ENCODE data around the gene RFC3.

The RFC3 gene

DNA sequence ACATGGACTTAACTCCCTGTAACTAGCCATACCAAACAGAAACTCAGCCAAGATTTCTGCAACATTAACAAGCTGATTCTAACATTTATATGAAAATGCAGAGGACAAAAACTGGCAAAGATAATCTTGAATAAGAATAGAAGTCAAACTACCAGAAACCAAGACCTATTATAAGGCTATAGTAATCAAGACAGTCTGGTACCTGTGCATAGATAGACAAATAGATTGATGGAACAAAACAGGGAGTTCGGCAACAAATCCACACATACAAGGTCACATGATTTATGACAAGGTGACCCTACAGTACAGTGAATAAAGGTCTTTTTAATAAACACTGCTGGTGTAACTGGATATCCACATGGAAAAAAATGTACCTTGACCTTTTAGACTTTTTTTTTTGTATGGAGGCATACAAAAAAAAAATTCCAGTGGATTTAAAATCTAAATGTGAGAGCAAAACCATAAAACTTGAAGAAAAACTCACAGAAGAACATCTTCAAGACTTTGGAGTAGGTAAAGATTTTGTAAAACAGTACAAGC lies 2.9 kb upstream of the RFC3 start:
- TF ChIP-seq, protein P1, sequence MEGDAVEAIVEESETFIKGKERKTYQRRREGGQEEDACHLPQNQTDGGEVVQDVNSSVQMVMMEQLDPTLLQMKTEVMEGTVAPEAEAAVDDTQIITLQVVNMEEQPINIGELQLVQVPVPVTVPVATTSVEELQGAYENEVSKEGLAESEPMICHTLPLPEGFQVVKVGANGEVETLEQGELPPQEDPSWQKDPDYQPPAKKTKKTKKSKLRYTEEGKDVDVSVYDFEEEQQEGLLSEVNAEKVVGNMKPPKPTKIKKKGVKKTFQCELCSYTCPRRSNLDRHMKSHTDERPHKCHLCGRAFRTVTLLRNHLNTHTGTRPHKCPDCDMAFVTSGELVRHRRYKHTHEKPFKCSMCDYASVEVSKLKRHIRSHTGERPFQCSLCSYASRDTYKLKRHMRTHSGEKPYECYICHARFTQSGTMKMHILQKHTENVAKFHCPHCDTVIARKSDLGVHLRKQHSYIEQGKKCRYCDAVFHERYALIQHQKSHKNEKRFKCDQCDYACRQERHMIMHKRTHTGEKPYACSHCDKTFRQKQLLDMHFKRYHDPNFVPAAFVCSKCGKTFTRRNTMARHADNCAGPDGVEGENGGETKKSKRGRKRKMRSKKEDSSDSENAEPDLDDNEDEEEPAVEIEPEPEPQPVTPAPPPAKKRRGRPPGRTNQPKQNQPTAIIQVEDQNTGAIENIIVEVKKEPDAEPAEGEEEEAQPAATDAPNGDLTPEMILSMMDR (conservative IDR thresholded peaks at IDR 0.05; ENCODE audit: low read depth, low read length): no peak
- H3K4me3 ChIP-seq (ENCODE audit: low read length): no peak overlapping the region
- DNase-seq (ENCODE audit: low read depth): no peak

DNA sequence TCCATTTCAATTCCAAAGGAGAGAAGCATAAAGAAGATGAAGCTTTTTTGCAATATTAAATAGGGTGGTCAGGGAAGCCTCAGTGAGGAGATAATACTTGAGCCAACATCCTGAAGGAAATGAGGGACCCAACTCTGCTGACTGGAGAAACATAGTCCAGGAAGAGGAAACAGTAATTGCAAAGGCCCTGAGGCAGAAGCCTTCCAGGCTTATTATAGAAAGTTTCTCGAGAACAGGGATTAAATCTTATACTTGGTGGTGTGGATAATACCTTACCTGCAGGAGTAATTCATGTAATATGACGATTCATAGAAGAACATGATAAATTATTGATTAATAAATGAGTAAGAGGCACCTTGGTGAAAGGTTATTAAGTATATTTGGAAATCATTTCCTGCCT lies 1.0 kb upstream of the RFC3 start:
- no peak for DNase-seq (ENCODE audit: low read depth)
- H3K4me3 ChIP-seq (ENCODE audit: low read length): no peak overlapping the region
- TF ChIP-seq, protein P1 (conservative IDR thresholded peaks at IDR 0.05; ENCODE audit: low read depth, low read length): no peak

DNA sequence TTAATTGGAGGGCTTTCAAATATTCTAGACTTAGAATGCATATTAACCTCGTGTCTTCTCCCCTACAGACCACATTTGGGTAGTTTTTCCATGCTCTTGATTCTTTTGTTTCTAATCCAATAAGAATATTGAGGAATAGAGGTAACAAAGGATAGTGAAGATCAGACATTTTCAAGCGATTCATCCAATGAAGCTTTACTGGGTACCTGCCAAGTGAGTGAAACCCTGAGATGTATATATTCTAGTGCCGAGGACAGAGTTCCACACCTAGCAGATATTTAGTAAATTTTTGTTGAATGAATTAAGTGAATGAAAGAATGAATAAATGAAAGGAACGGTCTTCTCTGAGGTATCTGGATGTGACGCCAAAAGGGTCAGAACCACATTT lies 442 bp upstream of the RFC3 start:
- TF ChIP-seq, protein P1 (conservative IDR thresholded peaks at IDR 0.05; ENCODE audit: low read depth, low read length): no peak
- H3K4me3 ChIP-seq (ENCODE audit: low read length): peak overlapping the region; percentile 87
- no peak for DNase-seq (ENCODE audit: low read depth)

DNA sequence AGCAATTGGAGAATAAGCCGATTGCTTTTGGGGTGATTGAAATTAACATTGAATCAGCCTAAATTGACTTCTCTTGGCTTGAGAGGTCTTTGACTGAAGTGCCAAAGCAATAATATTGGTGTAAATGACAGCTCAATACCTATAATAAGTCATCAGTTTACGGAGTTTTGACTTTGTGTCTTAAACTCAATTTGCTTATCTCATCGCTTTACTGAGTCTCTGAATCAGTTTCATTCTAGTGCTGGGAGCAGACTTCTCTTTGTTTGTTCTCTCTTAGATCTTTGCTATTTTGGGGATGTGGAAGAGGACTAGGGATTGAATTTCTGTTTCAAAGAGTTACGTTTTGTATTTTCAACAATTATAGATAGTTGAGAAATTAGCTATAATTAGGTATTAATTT lies 7.1 kb downstream of the RFC3 start:
- TF ChIP-seq, protein P1 (conservative IDR thresholded peaks at IDR 0.05; ENCODE audit: low read depth, low read length): no peak

DNA sequence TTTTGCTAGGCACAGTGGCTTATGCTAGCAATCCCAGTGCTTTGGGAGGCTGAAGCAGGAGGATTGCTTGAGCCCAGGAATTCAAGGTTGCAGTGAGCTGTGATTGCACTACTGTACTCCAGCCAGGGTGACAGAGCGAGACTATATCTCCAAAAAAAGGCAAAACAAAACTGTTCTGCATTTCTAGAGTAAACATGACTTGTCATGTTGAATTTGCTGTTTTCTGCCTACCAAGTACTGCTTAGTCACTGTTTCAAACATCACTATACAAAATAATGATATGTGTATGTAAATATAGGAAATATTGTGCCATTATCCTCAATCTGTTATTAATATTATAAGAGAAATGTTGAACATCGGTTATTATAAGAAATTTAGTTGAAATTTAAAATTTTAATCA lies 9.2 kb downstream of the RFC3 start:
- TF ChIP-seq, protein P1 (conservative IDR thresholded peaks at IDR 0.05; ENCODE audit: low read depth, low read length): no peak
- no peak for DNase-seq (ENCODE audit: low read depth)
- H3K4me3 ChIP-seq (ENCODE audit: low read length): no peak overlapping the region

More for the DNA sequence above, 7.1 kb downstream of the RFC3 start:
- DNase-seq (ENCODE audit: low read depth): no peak
- H3K4me3 ChIP-seq (ENCODE audit: low read length): no peak overlapping the region

DNA sequence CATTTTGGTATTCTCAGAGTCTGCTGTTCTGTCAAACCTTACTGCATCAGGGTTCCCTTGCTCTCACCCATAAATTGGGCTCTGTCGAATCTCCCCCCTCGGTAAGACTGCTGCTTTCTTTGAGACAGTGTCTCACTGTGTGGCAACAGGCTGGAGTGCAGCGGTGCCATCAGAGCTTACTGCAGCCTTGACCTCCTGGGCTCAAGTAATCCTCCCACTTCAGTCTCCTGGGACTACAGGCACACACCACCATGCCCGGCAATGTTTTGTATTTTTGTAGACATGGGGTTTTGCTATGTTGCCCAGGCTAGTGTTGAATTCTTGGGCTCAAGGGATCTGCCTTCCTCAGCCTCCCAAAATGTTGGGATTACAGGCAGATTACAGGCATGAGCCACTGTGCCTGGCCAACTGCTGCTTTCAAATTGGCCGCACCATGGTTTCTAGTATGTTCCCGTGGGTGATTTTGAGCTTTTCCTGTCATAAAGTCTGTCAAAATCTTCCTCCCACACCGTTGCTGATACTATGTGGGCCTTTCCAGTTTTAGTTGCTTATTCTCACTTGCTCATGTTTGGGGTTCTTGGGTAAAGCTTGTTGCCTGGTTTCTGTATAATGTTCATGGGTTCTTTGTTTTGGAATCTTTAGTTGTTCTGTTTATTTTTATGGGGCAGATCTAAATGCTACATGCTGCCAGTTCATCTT lies 10.6 kb downstream of the RFC3 start:
- DNase-seq (ENCODE audit: low read depth): no peak
- H3K4me3 ChIP-seq (ENCODE audit: low read length): no peak overlapping the region
- TF ChIP-seq, protein P1 (conservative IDR thresholded peaks at IDR 0.05; ENCODE audit: low read depth, low read length): no peak

DNA sequence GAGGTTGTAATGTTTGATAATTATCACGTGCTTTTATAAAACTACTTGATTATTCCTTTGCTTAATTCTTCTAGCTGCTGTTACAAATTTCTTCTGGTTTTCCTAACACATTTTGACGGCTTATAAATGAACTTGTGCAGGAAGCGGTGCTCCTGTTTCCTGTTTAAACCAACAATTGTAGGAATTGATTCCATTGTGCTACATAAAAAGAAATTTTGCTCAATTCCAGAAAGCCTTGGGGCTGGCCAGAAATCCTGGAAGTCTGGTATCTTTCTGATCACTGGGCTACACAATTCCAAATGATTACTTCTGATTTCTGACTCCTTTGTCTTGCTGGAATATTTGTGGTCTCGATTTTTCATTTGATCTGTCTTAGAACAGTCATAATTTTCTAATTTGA lies 14.9 kb downstream of the RFC3 start:
- no peak for DNase-seq (ENCODE audit: low read depth)
- H3K4me3 ChIP-seq (ENCODE audit: low read length): no peak overlapping the region
- TF ChIP-seq, protein P1 (conservative IDR thresholded peaks at IDR 0.05; ENCODE audit: low read depth, low read length): no peak

All from retinal pigment epithelial cell (primary cell).